SK-N-DZ (cell line): ENCODE data around the gene SPATA33. TPM values are rescaled to one million over a fixed set of nuclear protein-coding genes. Genes with fewer than 3 reads are reported as not detected.

ENCODE experiments used
- DNase-seq: peaks from one replicate; pipeline ENCODE4 v3.0.0-alpha.2; 2015; ENCODE audit warnings: low spot score
- polyA plus RNA-seq, 2 experiments: library from polyadenylated mRNA; depleted of rRNA; stranded (reverse); fragments of >200 nt; gene quantifications; 2 replicates each; pipeline ENCODE4 v1.2.3, GENCODE V29; 2014

The SPATA33 gene
- 14.5 and 21.9 TPM in 2 replicates for polyA plus RNA-seq (2014; cell fraction: cytosol; rRNA removed)
- 18.1 and 19.8 TPM in 2 replicates for polyA plus RNA-seq (2014; cell fraction: nucleus; rRNA removed)

GRCh38 chr16:89657442-89658220, at the start of gene SPATA33, which contains the start of gene CHMP1A:
SPATA33 (plus strand) TSS chr16:89657836; CDS start chr16:89657912, 76 bp downstream.
CHMP1A (minus strand) TSS chr16:89657708; CDS start chr16:89657588, 120 bp downstream.
- peak; percentile 90 for DNase-seq

DNA sequence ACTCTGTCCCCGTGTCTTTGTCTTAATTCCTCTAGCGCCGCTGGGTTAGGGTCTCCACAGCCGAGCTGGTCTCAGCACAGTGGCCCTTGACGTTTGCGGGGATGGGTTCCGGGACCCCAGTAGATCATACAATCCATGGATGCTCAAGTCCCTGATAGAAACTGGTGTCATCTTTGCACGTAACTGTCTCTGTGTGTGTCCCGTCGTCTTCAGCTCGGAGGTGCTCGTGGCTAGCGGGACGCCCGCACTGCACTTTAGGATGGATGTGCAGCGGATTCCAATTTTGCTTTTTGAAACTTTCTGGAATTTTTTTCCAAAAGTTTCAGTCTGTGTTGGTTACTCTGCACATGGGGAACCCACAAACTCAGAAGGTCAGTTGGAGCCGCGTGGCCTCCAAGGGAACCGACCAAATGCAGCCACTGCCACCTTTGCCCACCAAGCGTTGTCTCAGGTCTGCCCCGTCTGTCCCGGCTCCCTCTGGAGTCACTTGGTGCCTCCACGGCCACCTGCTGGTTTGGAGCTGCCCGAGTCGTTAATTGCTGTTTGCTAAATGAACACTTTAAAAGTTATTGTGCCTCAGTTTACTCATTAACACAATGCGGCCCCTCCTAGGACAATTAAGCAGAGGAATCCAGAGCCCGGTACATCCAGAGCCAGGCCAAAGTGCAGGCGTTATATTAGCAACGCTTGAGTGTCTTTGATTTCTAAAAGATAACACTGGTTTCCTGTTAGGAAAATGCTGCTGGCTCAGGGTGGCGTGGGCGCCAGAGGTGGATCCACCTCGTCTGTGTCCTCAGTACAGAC, 49.5 kb upstream of the SPATA33 start:
- DNase-seq = no peak

DNA sequence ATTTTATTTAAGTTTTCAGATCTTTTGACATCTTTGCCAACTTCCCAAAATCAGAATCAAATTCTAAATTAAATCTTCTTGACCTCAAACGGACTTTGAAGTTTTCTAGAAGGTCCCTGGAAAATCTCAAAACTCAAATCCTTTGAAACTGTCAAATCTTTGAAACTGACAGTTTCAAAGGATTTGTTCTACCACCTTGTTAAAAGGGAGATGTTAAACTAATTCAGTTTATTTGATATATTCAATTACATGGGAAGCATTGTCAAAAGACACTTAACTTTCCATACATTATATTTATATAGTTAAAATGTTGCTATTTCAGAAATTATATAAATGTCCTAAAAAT, 47.6 kb upstream of the SPATA33 start:
- DNase-seq = no peak

DNA sequence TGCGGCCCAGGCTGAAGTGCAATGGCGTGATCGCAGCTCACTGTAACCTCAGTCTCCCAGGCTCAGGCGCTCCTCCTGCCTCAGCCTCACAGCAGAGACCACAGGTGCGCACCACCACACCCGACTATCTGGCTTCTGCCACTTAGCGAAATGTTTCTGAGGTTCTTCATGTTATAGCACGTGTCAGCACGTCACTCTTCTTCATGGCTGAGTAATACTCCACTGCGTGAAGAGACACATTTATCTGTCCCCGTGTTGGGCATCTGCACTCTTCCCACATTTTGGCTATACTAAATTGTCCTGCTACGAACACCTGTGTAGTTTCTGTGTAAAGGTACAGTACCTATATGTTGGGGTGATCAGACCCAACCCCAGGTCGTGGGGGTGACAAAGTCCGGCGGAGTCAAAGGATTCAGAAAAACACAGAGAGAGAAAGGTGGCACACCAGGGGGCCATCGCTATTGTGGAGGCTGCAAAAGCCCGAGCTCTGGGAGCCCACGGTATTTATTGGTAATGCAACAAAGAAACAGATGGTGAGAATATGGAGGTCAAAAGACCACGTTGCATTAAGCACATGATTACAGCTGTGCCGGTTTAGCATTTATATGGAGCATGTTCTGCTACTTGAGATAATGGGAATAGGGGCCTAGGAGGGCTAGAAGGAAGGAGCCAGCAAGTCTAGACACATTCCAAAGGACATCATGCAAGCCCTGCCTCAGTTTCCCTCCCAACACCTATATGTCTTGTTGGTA, 45.0 kb upstream of the SPATA33 start:
- no peak for DNase-seq

DNA sequence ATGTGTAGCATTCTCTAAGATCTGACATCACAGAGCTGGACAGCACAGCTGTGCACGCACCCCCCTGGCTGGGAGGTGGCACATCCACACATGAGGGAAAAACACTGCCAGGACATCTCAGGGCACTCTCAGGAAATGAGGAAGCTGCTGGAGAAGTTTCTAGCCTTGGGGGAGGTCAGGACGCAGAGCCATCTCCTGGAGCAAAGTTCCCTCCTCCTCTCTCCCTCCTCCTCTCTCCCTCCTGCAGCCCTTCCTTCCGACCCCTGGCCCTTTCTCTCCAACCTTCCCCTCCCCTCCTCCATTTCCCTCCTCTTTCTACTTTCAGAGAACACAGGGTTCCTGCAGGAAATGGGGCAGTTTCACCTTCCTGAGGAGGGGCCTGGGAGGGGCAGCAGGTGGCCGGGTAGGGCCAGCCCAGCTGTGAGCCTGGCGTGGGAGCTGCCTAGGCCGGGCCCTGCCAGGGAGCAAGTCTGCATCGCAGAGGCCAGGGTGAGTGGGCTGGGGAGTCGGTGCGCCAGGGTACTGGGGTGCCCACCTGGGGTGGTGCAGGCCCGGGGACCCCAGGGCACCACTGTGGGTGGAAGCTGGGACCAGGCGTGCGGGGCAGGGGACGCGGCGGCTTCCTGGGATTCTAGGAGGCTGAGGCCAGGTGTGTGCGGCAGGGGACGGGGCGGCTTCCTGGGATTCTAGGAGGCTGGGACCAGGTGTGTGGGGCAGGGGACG, 44.2 kb upstream of the SPATA33 start, which contains the start of gene DPEP1:
DPEP1 (plus strand) TSS at position 412 of the 723 bp plus-strand sequence. CDS start 16,769 bp downstream, outside the sequence.
- no peak for DNase-seq

- DNase-seq = no peak
Observed at GRCh38 chr16:89613954-89614459, 43.6 kb upstream of the SPATA33 start.

- DNase-seq = no peak
Observed at GRCh38 chr16:89615176-89615575, 42.5 kb upstream of the SPATA33 start.

GRCh38 chr16:89615596-89616090, 42.0 kb upstream of the SPATA33 start:
- DNase-seq = no peak

DNA sequence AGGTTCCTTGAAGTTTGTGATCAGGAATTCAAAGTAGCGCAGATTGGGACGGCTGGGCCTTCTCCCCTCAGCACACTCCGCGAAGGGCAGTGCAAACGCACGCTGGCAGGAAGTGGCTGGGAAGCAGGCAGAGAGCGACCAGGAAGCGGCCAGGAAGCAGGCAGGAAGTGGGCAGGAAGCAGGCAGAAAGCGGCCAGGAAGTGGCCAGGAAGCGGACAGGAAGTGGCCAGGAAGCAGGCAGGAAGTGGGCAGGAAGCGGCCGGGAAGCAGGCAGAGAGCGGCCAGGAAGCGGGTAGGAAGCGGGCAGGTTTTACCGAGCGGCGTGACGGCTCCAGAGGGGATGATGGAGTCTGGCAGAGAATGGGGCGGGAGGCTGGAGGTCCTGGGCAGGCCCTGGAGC, 41.0 kb upstream of the SPATA33 start:
- DNase-seq = no peak

- no peak for DNase-seq
Observed at GRCh38 chr16:89617036-89617435, 40.6 kb upstream of the SPATA33 start.

DNA sequence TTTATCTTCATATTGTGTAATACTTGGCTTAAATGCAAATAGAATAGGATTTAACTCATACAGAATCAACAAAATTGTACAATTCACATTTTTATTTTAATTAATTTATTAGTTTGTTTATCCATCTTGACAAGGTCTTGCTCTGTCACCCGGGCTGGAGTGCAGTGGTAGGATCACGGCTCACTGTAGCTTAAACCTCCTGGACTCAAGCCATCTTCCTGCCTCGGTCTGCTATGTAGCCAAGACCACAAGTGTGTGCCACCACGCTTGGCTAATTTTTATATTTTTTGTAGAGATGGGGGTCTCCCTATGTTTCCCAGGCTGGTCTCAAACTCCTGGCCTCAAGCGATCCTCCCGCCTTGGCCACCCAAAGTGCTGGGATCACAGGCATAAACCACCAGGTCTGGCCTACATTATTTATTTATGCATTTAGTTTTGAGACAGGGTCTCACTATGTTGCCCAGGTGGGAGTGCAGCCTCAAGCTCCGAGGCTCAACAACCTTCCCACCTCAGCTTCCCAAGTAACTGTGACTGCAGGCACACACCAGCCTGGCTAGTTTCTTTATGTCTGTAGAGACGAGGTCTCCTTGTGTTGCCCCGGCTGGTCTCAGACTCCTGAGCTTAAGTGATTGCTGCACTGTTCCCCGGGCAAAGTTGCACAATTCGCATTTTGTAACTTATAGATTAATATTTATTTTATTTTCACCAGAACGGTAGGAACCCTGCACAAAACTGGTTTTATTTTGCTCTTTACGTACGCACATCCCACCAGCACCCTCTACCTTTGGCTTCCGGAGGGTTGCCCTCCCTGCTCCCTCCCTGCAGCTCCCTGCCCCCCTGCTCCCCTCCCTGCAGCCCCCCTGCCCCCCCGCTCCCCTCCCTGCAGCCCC, 39.3 kb upstream of the SPATA33 start:
- DNase-seq = no peak

GRCh38 chr16:89619840-89620239, 37.8 kb upstream of the SPATA33 start:
- DNase-seq = no peak

DNA sequence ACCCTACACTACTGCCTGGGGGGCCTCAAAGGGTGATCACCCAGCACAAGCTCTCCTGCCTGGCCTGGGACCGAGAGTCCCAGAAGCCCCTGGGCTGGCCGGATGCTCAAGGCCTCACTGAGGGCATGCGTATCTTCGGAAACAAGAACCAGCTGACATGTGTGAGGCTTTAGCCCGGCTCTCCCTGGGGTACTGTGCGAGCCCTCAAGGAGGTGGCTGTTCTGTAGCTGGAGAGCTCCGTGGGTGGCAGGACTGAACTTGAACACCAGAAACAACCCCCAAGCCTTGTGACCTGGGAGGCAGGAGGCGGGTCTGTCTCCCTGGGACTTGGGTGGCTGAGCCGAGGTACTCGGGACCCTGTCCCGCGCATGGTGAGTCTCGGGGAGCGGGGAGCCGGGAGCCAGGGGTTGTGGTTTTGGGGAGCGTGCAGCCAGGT, 37.2 kb upstream of the SPATA33 start:
- peak; percentile 60 for DNase-seq

DNA sequence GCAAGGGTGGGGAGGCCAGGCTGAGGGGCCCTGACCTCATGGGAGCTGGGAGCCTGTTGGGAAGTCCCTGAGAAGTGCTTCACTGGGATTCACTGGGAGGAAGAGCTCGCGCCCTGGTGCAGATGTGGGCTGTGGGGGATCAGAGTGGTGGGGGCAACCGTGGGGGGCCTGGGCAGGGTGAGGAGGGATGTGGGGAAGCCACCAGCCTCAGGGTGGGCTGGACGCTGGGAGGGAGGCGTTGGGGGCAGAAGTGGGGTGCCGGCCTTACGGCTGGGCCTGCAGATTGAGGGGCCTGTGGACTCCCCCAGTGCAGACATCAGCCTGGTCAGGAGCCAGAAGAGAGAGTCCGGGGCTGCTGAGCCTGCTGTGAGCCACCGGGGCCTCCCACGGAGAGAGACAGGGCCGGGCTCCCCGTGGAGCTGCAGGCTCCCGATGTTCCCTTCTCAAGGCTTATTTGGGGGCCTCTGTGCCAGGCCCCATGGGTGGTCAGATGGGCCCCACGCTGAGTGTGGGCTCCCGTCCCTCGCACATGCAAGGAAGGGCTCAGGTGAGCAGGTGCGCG, 36.4 kb upstream of the SPATA33 start:
- no peak for DNase-seq

DNA sequence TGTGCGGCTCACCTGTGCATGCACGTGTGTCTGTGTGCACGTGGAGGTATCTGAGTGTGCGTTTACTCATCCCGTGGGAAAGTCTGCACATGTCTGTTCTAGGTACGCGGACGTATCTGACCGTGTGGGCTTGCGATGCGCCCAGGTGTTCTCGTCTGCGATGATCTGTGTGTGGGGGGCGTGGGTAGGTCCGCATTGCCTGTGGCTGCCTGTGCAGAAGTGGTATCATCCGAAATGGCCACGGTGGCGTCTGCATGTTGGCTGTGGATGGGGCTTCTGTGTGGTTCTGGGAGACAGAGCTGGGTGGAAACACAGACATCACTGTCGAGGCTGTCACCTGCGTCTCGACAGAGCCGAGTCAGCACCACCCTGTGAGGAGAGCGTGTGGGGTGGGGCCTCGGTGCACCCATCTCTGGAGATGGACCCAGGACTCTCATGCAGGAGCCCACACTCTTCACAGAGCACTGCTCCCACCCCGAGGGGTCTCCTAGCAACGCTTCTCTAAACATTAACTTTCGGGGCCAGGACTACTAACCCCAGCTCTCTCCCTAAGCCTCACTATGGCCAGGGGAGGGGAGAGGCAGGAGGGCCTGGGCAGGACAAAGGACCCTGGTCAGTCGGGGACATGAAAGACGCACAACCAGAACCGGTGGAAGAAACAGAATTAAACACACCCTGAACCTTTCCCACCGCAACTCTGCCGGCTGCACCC, 35.8 kb upstream of the SPATA33 start:
- no peak for DNase-seq

- no peak for DNase-seq
Observed at GRCh38 chr16:89623511-89624261, 34.0 kb upstream of the SPATA33 start.
